Activated CD8-positive, alpha-beta memory T cell treated with anti-CD3 and anti-CD28 coated beads for 4 hours (primary cell): Measurements from ENCODE around the gene TMSB4X.
"Not testable (repeated sequence)": the region's sequence is repeated elsewhere in the genome, so short reads cannot be mapped to it uniquely, and the experiment has no call there.

Experiments
- DNase-seq, 2 donors: peaks; one replicate each; pipeline ENCODE4 v3.0.0-alpha.2; 2020; ENCODE audit warnings: low read depth in 2 of 2

The TMSB4X gene

GRCh38 chrX:12996934-12997435, 22.1 kb downstream of the TMSB4X start:
- no peak for DNase-seq

- no peak for DNase-seq
Measured at GRCh38 chrX:12997906-12998687, 23.2 kb downstream of the TMSB4X start.

- DNase-seq = no peak
Measured at GRCh38 chrX:12999422-12999821, 24.5 kb downstream of the TMSB4X start.

GRCh38 chrX:13000301-13000811, 25.4 kb downstream of the TMSB4X start:
- DNase-seq = no peak

GRCh38 chrX:13001097-13001496, 26.2 kb downstream of the TMSB4X start:
- DNase-seq = no peak

- DNase-seq = no peak
Measured at GRCh38 chrX:13001961-13002671, 27.2 kb downstream of the TMSB4X start.

GRCh38 chrX:13005661-13006473, 31.0 kb downstream of the TMSB4X start:
- no peak for DNase-seq

- no peak for DNase-seq
Measured at GRCh38 chrX:13007519-13008188, 32.7 kb downstream of the TMSB4X start.

GRCh38 chrX:13008189-13008533, 33.3 kb downstream of the TMSB4X start:
- DNase-seq = no peak

GRCh38 chrX:13008851-13009250, 33.9 kb downstream of the TMSB4X start:
- DNase-seq = no peak

- DNase-seq = no peak
Measured at GRCh38 chrX:13009273-13009672, 34.4 kb downstream of the TMSB4X start.

- no peak for DNase-seq
Measured at GRCh38 chrX:13009844-13010243, 34.9 kb downstream of the TMSB4X start.

GRCh38 chrX:13010546-13010945, 35.6 kb downstream of the TMSB4X start:
- no peak for DNase-seq

GRCh38 chrX:13013363-13014110, 38.6 kb downstream of the TMSB4X start:
- DNase-seq = no peak

- no peak for DNase-seq
Measured at GRCh38 chrX:13014111-13015096, 39.5 kb downstream of the TMSB4X start.

- DNase-seq = no peak
Measured at GRCh38 chrX:13015536-13016236, 40.8 kb downstream of the TMSB4X start.

GRCh38 chrX:13016731-13017130, 41.8 kb downstream of the TMSB4X start:
- DNase-seq = not testable (repeated sequence)

- DNase-seq = no peak
Measured at GRCh38 chrX:13022926-13023325, 48.0 kb downstream of the TMSB4X start.

GRCh38 chrX:13023567-13023966, 48.7 kb downstream of the TMSB4X start:
- DNase-seq = no peak
